IMR-90 (cell line): Measurements from ENCODE around the gene FANCE. TPM values are rescaled to one million over a fixed set of nuclear protein-coding genes. Genes with fewer than 3 reads are reported as not detected.

Experiments used
- ATAC-seq: fragments of 200-7000 bp; cut with Tn5 transposase; 2 replicates; pipeline ENCODE4 v1.9.1; 2020; ENCODE audit warnings: low read depth, mild to moderate bottlenecking, moderate library complexity
- BruUV-seq: library from RNA; stranded (reverse); fragments of 400-500 nt; replicated peaks from 2 replicates; lab custom pipeline; 2021; lab: Mats Ljungman, UMichigan
- CTCF ChIA-PET: fragments of 300-600 bp; formaldehyde crosslinking; extraction: SDS; loops from one replicate; lab custom pipeline; 2021; ENCODE audit warnings: antibody characterized with exemption; lab: Yijun Ruan, JAX
- POLR2A ChIA-PET: fragments of 300-600 bp; sonication (Branson Sonifier 250); formaldehyde crosslinking; loops from one replicate; lab custom pipeline; 2022; ENCODE audit warnings: antibody characterized with exemption; ENCODE audit not compliant: unreplicated experiment; lab: Charles Lee
- DNase-seq: peaks from one replicate; pipeline ENCODE4 v3.0.0; 2013
- H2AFZ ChIP-seq: replicated peaks from 2 replicates; pipeline ENCODE3; 2013; ENCODE audit warnings: low read length, mild to moderate bottlenecking; ENCODE audit not compliant: poor library complexity
- H2AK5ac ChIP-seq: 2 replicates; pipeline ENCODE4 v1.6.1; 2013; ENCODE audit warnings: low read depth, low read length, inconsistent platforms
- H2AK9ac ChIP-seq: replicated peaks from 2 replicates; pipeline ENCODE3; 2013; ENCODE audit warnings: mild to moderate bottlenecking, low read depth, low read length, moderate library complexity; ENCODE audit not compliant: poor library complexity
- H2BK120ac ChIP-seq: 2 replicates; pipeline ENCODE4 v1.6.1; 2013; ENCODE audit warnings: low read depth, low read length, inconsistent platforms
- H2BK15ac ChIP-seq: 3 replicates; pipeline ENCODE4 v1.6.1; 2013; ENCODE audit warnings: low read depth, low read length, inconsistent platforms
- H2BK20ac ChIP-seq: 2 replicates; pipeline ENCODE4 v1.6.1; 2013; ENCODE audit warnings: low read depth, mild to moderate bottlenecking, inconsistent platforms, low read length, moderate library complexity
- H2BK5ac ChIP-seq: 2 replicates; pipeline ENCODE4 v1.6.1; 2013; ENCODE audit warnings: mild to moderate bottlenecking, low read depth, low read length, inconsistent platforms; ENCODE audit not compliant: poor library complexity, severe bottlenecking
- H3K14ac ChIP-seq: replicated peaks from 2 replicates; pipeline ENCODE4 v1.6.1; 2013; ENCODE audit warnings: low read depth, low read length, inconsistent platforms
- H3K18ac ChIP-seq: 2 replicates; pipeline ENCODE4 v1.6.1; 2013; ENCODE audit warnings: low read depth, low read length, control low read depth
- H3K23ac ChIP-seq: 2 replicates; pipeline ENCODE4 v1.6.1; 2013; ENCODE audit warnings: low read depth, low read length, inconsistent platforms
- H3K27ac ChIP-seq: 2 replicates; pipeline ENCODE4 v1.5.1; 2013; ENCODE audit warnings: mild to moderate bottlenecking, control low read depth, low read length; ENCODE audit not compliant: insufficient read depth
- H3K27me3 ChIP-seq: 2 replicates; pipeline ENCODE4 v1.6.1; 2013; ENCODE audit warnings: low read length; ENCODE audit not compliant: control insufficient read depth, insufficient read depth
- H3K36me3 ChIP-seq: 2 replicates; pipeline ENCODE4 v1.6.1; 2013; ENCODE audit warnings: low read length, mixed read lengths; ENCODE audit not compliant: control insufficient read depth, insufficient read depth
- H3K4ac ChIP-seq: 2 replicates; pipeline ENCODE4 v1.6.1; 2013; ENCODE audit warnings: low read depth, low read length, inconsistent platforms
- H3K4me1 ChIP-seq: 2 replicates; pipeline ENCODE4 v1.6.1; 2013; ENCODE audit warnings: low read length, mixed read lengths; ENCODE audit not compliant: control insufficient read depth, insufficient read depth
- H3K4me2 ChIP-seq: 2 replicates; pipeline ENCODE4 v1.6.1; 2013; ENCODE audit warnings: low read depth, mild to moderate bottlenecking, control low read depth, low read length, moderate library complexity
- H3K4me3 ChIP-seq: 2 replicates; pipeline ENCODE4 v1.5.1; 2013; ENCODE audit warnings: low read depth, mild to moderate bottlenecking, control low read depth, low read length, moderate library complexity; ENCODE audit not compliant: insufficient read depth
- H3K56ac ChIP-seq: 2 replicates; pipeline ENCODE4 v1.6.1; 2013; ENCODE audit warnings: low read length, inconsistent platforms; ENCODE audit not compliant: insufficient read depth; ENCODE audit errors: extremely low read depth
- H3K79me1 ChIP-seq, 2 experiments: 2 replicates each; pipeline ENCODE4 v1.6.1; 2013; ENCODE audit warnings: low read length in 2 of 2, inconsistent platforms in 1 of 2, low read depth in 1 of 2
- H3K9ac ChIP-seq: 2 replicates; pipeline ENCODE4 v1.6.1; 2013; ENCODE audit warnings: low read depth, low read length, control low read depth
- H3K9me1 ChIP-seq: 2 replicates; pipeline ENCODE4 v1.6.1; 2013; ENCODE audit warnings: low read length, inconsistent platforms; ENCODE audit not compliant: insufficient read depth
- H3K9me3 ChIP-seq: 2 replicates; pipeline ENCODE4 v1.6.1; 2013; ENCODE audit warnings: low read length; ENCODE audit not compliant: control insufficient read depth, insufficient read depth
- H4K20me1 ChIP-seq: 2 replicates; pipeline ENCODE4 v1.6.1; 2013; ENCODE audit warnings: low read length, inconsistent platforms; ENCODE audit not compliant: insufficient read depth
- H4K5ac ChIP-seq: 2 replicates; pipeline ENCODE4 v1.6.1; 2013; ENCODE audit warnings: mild to moderate bottlenecking, low read depth, low read length, control low read depth
- H4K8ac ChIP-seq, 2 experiments: 2 replicates each; pipeline ENCODE4 v1.6.1; 2013; ENCODE audit warnings: low read depth in 2 of 2, low read length in 2 of 2, control low read depth in 1 of 2, inconsistent platforms in 1 of 2
- H4K91ac ChIP-seq: 2 replicates; pipeline ENCODE4 v1.6.1; 2013; ENCODE audit warnings: low read depth, low read length, inconsistent platforms; ENCODE audit not compliant: insufficient read depth
- BHLHE40 ChIP-seq: fragments of 150-350 bp; IDR thresholded peaks from 2 replicates; pipeline ENCODE4 v1.6.1; 2016; ENCODE audit warnings: mild to moderate bottlenecking, low read depth, low read length
- CEBPB ChIP-seq: IDR thresholded peaks from 2 replicates; pipeline ENCODE4 v1.6.1; 2012; ENCODE audit warnings: low read depth, low read length, improper control_type of control experiment
- CHD1 ChIP-seq: IDR thresholded peaks from 2 replicates; pipeline ENCODE4 v1.6.1; 2012; ENCODE audit warnings: low read depth, low read length, improper control_type of control experiment
- FOS ChIP-seq: fragments of 150-350 bp; IDR thresholded peaks from 2 replicates; pipeline ENCODE4 v1.6.1; 2016; ENCODE audit warnings: low read depth, low read length
- MAFK ChIP-seq: IDR thresholded peaks from 2 replicates; pipeline ENCODE4 v1.6.1; 2012; ENCODE audit warnings: low read depth, low read length, improper control_type of control experiment
- MAZ ChIP-seq: IDR thresholded peaks from 2 replicates; pipeline ENCODE4 v1.6.1; 2012; ENCODE audit warnings: low read depth, mild to moderate bottlenecking, low read length, improper control_type of control experiment, moderate library complexity, borderline replicate concordance
- MXI1 ChIP-seq: IDR thresholded peaks from 2 replicates; pipeline ENCODE4 v1.6.1; 2012; ENCODE audit warnings: low read depth, mild to moderate bottlenecking, low read length, moderate library complexity, borderline replicate concordance
- NFE2L2 ChIP-seq: fragments of 150-350 bp; IDR thresholded peaks from 2 replicates; pipeline ENCODE4 v1.6.1; 2016; ENCODE audit warnings: low read depth, mild to moderate bottlenecking, low read length
- POLR2A ChIP-seq: IDR thresholded peaks from 2 replicates; pipeline ENCODE4 v1.6.1; 2012; ENCODE audit warnings: mild to moderate bottlenecking, low read depth, low read length
- RAD21 ChIP-seq: IDR thresholded peaks from 2 replicates; pipeline ENCODE4 v1.6.1; 2012; ENCODE audit warnings: low read length, improper control_type of control experiment
- RCOR1 ChIP-seq: IDR thresholded peaks from 2 replicates; pipeline ENCODE4 v1.6.1; 2012; ENCODE audit warnings: mild to moderate bottlenecking, low read length, improper control_type of control experiment; ENCODE audit not compliant: insufficient replicate concordance
- RFX5 ChIP-seq: IDR thresholded peaks from 2 replicates; pipeline ENCODE4 v1.8.0; 2012; ENCODE audit warnings: low read depth, mild to moderate bottlenecking, low read length, moderate library complexity
- SMC3 ChIP-seq: fragments of 150-350 bp; IDR thresholded peaks from 2 replicates; pipeline ENCODE4 v1.6.1; 2016; ENCODE audit warnings: low read depth, mild to moderate bottlenecking, antibody characterized with exemption, low read length, moderate library complexity
- WGBS, 2 experiments: methylation state at CpG; one replicate each; pipeline versions ENCODE4 v1.1.5 to v1.1.7; 2013; ENCODE audit warnings: missing lambda C conversion rate in 2 of 2; ENCODE audit not compliant: insufficient read length in 1 of 2; ENCODE audit errors: extremely low coverage in 2 of 2; 5-methylcytosine and 5-hydroxymethylcytosine counted together
- dilution Hi-C: fragments of 300-500 bp; cut with HindIII; formaldehyde crosslinking; loops from one replicate; pipeline ENCODE4 v1.14.3; 2018; ENCODE audit warnings: low sequenced_read_pairs; ENCODE audit not compliant: unreplicated experiment
- in situ Hi-C: fragments of 300-500 bp; cut with MboI; formaldehyde crosslinking; loops from 3 replicates; pipeline ENCODE4 v1.14.3; 2019; ENCODE audit warnings: low sequenced_read_pairs, inconsistent platforms, mixed read lengths
- intact Hi-C: fragments of 100-400 bp; cut with micrococcal nuclease; formaldehyde crosslinking; loops from 2 replicates; pipeline ENCODE4 v1.10.0; 2022
- polyA plus RNA-seq, 3 experiments: library from polyadenylated mRNA; depleted of rRNA; stranded (reverse); fragments of >200 nt; gene quantifications; 2 replicates each; pipeline ENCODE4 v1.2.3, GENCODE V29; 2012; ENCODE audit warnings: low replicate concordance in 1 of 3
- total RNA-seq: library from RNA; depleted of rRNA; stranded (reverse); fragments of >200 nt; gene quantifications from 2 replicates; pipeline ENCODE4 v1.2.3, GENCODE V29; 2012
- TF ChIP-seq, protein P1 (sequence below): fragments of 150-350 bp; IDR thresholded peaks from 2 replicates; pipeline ENCODE4 v1.6.1; 2017; ENCODE audit warnings: mild to moderate bottlenecking, antibody characterized with exemption, low read length, low read depth
- TF ChIP-seq, protein P2 (sequence below): conservative IDR thresholded peaks from 2 replicates; pipeline ENCODE4 v1.5.1; 2012; ENCODE audit warnings: mild to moderate bottlenecking, low read depth, low read length, improper control_type of control experiment

FANCE gene
- total and polyA plus RNA-seq, 2 of the 4 experiments (the other 2 are of a cell fraction): 7.1 to 9.1 TPM

DNA sequence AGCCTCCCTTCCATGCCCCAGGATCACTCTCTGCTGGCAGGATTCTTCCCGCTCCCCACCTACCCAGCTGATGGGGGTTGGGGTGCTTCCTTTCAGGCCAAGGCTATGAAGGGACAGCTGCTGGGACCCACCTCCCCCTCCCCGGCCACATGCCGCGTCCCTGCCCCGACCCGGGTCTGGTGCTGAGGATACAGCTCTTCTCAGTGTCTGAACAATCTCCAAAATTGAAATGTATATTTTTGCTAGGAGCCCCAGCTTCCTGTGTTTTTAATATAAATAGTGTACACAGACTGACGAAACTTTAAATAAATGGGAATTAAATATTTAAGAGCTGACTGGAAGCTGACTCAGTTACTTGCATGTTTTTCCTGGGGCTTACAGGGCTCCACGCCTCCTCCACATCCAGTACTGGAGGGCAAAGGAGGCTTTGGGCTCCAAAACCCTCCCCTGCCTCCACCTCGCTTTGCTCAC lies 24.3 kb upstream of the FANCE start:
- H3K23ac ChIP-seq: peak overlapping the region; percentile 94
- no peak overlapping the region for H3K4me3 ChIP-seq
- H4K91ac ChIP-seq: peak overlapping the region; percentile 100
- H3K79me1 ChIP-seq: peaks cover 26 to 43% of the 10 kb centered on the region in 2 experiments
- no peaks in the 10 kb centered on the region for H4K20me1 ChIP-seq
- peak overlapping the region; percentile 100 for H2AK5ac ChIP-seq
- dilution Hi-C loops (no loop called here), intact Hi-C loops (no loop called here), in situ Hi-C loops (no loop called here)
- H2BK15ac ChIP-seq: peak overlapping the region; percentile 96; the same call in 2 of the 3 replicates
- peak overlapping the region; percentile 100 for H2BK5ac ChIP-seq
- peak overlapping the region; percentile 98 for H3K27ac ChIP-seq
- BruUV-seq: no TSS peak
- peaks cover 25% of the 10 kb centered on the region for H3K36me3 ChIP-seq
- peak overlapping the region; percentile 100 for H3K4ac ChIP-seq
- CTCF ChIA-PET: interaction anchor here (0.9 to 2.9 kb wide), 3 partner anchors 8 to 36 kb away, joined by 3 to 8 read pairs (median 4); no protein-coding TSS in a partner anchor
- peak overlapping the region; percentile 92 for H3K18ac ChIP-seq
- POLR2A ChIA-PET: interaction anchor here (0.6 to 1.4 kb wide), 4 partner anchors 8 to 111 kb away, joined by 4 to 10 read pairs (median 7); no protein-coding TSS in a partner anchor
- H4K5ac ChIP-seq: peak overlapping the region; percentile 94
- H4K8ac ChIP-seq: peak overlapping the region; percentile 92 to 96
- H3K9me3 ChIP-seq: peaks cover 6% of the 10 kb centered on the region
- peaks cover 34% of the 10 kb centered on the region for H3K9me1 ChIP-seq
- H2BK20ac ChIP-seq: peak overlapping the region; percentile 99
- H2BK120ac ChIP-seq: peak overlapping the region; percentile 100
- peak overlapping the region; percentile 97 for H2AK9ac ChIP-seq
- peaks cover 42% of the 10 kb centered on the region for H3K4me1 ChIP-seq
- H3K27me3 ChIP-seq: no peaks in the 10 kb centered on the region
- H3K4me2 ChIP-seq: peak overlapping the region; percentile 73
- H3K14ac ChIP-seq: peak overlapping the region; percentile 98
- DNase-seq: peak; percentile 92
- H2AFZ ChIP-seq: peak overlapping the region; percentile 73
- H3K9ac ChIP-seq: peak overlapping the region; percentile 63
- H3K56ac ChIP-seq: peak overlapping the region; percentile 95
- WGBS, 2 experiments: no CpG with 5 or more reads among the region's 9 CpGs
- peak; percentile 84 for ATAC-seq
- TF ChIP-seq BHLHE40: no peak
- TF ChIP-seq CHD1: no peak
- TF ChIP-seq, protein P1, sequence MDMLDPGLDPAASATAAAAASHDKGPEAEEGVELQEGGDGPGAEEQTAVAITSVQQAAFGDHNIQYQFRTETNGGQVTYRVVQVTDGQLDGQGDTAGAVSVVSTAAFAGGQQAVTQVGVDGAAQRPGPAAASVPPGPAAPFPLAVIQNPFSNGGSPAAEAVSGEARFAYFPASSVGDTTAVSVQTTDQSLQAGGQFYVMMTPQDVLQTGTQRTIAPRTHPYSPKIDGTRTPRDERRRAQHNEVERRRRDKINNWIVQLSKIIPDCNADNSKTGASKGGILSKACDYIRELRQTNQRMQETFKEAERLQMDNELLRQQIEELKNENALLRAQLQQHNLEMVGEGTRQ: no peak
- TF ChIP-seq POLR2A: no peak
- TF ChIP-seq RAD21: no peak
- 0 out of 2 replicates have a peak, but pooled peaks have one; percentile 44 for TF ChIP-seq CEBPB
- TF ChIP-seq RFX5: no peak
- TF ChIP-seq SMC3: no peak
- TF ChIP-seq MAFK: peak; percentile 42
- TF ChIP-seq NFE2L2: no peak
- TF ChIP-seq, protein P2, sequence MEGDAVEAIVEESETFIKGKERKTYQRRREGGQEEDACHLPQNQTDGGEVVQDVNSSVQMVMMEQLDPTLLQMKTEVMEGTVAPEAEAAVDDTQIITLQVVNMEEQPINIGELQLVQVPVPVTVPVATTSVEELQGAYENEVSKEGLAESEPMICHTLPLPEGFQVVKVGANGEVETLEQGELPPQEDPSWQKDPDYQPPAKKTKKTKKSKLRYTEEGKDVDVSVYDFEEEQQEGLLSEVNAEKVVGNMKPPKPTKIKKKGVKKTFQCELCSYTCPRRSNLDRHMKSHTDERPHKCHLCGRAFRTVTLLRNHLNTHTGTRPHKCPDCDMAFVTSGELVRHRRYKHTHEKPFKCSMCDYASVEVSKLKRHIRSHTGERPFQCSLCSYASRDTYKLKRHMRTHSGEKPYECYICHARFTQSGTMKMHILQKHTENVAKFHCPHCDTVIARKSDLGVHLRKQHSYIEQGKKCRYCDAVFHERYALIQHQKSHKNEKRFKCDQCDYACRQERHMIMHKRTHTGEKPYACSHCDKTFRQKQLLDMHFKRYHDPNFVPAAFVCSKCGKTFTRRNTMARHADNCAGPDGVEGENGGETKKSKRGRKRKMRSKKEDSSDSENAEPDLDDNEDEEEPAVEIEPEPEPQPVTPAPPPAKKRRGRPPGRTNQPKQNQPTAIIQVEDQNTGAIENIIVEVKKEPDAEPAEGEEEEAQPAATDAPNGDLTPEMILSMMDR: no peak
- TF ChIP-seq MAZ: peak; percentile 20; the same call in 1 of the 2 replicates
- peak; percentile 93 for TF ChIP-seq MXI1
- TF ChIP-seq FOS: peak; percentile 87
- no peak for TF ChIP-seq RCOR1
